Lower lobe of right lung (tissue), 2 donors: Measurements from ENCODE around the gene ABCD1. TPM values are rescaled to one million over a fixed set of nuclear protein-coding genes. Genes with fewer than 3 reads are reported as not detected.
"Not testable (repeated sequence)": the region's sequence is repeated elsewhere in the genome, so short reads cannot be mapped to it uniquely, and the experiment has no call there.

Experiments used
- ATAC-seq, 2 donors: fragments of 200-7000 bp; cut with Tn5 transposase; one replicate each; pipeline ENCODE4 v1.9.1; 2020 to 2022; ENCODE audit warnings: mild to moderate bottlenecking in 2 of 2, moderate library complexity in 2 of 2
- DNase-seq: peaks from one replicate; pipeline ENCODE4 v3.0.0-alpha.2; 2020
- H3K27ac ChIP-seq: fragments of 200-600 bp; one replicate; pipeline ENCODE4 v1.8.0; 2022
- H3K27me3 ChIP-seq: fragments of 200-600 bp; one replicate; pipeline ENCODE4 v1.8.0; 2022; ENCODE audit warnings: low read depth
- H3K36me3 ChIP-seq: fragments of 200-600 bp; one replicate; pipeline ENCODE4 v1.8.0; 2022; ENCODE audit warnings: mild to moderate bottlenecking
- H3K4me1 ChIP-seq: fragments of 200-600 bp; one replicate; pipeline ENCODE4 v1.8.0; 2022
- H3K4me3 ChIP-seq: fragments of 200-600 bp; one replicate; pipeline ENCODE4 v1.8.0; 2022; ENCODE audit warnings: mild to moderate bottlenecking
- H3K9me3 ChIP-seq: fragments of 200-600 bp; one replicate; pipeline ENCODE4 v1.8.0; 2022
- intact Hi-C: fragments of 100-400 bp; cut with DNase I; formaldehyde crosslinking; loops from one replicate; pipeline ENCODE4 v1.11.0; 2022
- long read RNA-seq: library from polyadenylated mRNA; unstranded; transcript quantifications from one replicate; pipeline ENCODE4 v2.0.0, GENCODE V29; 2021
- total RNA-seq: library from RNA; stranded (reverse); fragmentation: NEBNext Ultra II Directional; extraction: Animal tissue kit (Norgen Biotek cat#: 25700); gene quantifications from one replicate; pipeline ENCODE4 v1.2.1, GENCODE V29; 2021
- TF ChIP-seq, protein P1 (sequence below): fragments of 200-600 bp; IDR thresholded peaks from one replicate; pipeline ENCODE4 v1.8.0; 2022; ENCODE audit warnings: antibody characterized with exemption, mild to moderate bottlenecking
- donor health status: DM: no; HTN: yes; CAD: no; lungs with severe emphysema.

The ABCD1 gene
- 14.5 TPM for total RNA-seq
- long read RNA-seq, transcript ABCD1-201 (10 exons, 3,664 nt), result major isoform, 6 of 12 reads
- long read RNA-seq, partial matches to known transcripts, result 3 of 12 reads
- long read RNA-seq, other reads (novel, unspliced or antisense), result 3 of 12 reads

- peaks cover 48% of the 10 kb centered on the region for H3K4me1 ChIP-seq
- TF ChIP-seq, protein P1, sequence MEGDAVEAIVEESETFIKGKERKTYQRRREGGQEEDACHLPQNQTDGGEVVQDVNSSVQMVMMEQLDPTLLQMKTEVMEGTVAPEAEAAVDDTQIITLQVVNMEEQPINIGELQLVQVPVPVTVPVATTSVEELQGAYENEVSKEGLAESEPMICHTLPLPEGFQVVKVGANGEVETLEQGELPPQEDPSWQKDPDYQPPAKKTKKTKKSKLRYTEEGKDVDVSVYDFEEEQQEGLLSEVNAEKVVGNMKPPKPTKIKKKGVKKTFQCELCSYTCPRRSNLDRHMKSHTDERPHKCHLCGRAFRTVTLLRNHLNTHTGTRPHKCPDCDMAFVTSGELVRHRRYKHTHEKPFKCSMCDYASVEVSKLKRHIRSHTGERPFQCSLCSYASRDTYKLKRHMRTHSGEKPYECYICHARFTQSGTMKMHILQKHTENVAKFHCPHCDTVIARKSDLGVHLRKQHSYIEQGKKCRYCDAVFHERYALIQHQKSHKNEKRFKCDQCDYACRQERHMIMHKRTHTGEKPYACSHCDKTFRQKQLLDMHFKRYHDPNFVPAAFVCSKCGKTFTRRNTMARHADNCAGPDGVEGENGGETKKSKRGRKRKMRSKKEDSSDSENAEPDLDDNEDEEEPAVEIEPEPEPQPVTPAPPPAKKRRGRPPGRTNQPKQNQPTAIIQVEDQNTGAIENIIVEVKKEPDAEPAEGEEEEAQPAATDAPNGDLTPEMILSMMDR, result no peak
- ATAC-seq (peak; percentile 89 to 92), DNase-seq (peak; percentile 90)
- H3K27ac ChIP-seq, result peak within 1 kb of the TSS; percentile 88
- H3K4me3 ChIP-seq, result peak within 1 kb of the TSS; percentile 72
- peaks cover 15% of the 10 kb centered on the region for H3K36me3 ChIP-seq
- no peaks in the 10 kb centered on the region for H3K9me3 ChIP-seq
- intact Hi-C loops, result no loop called here
- no peaks in the 10 kb centered on the region for H3K27me3 ChIP-seq
Measured at GRCh38 chrX:153724252-153725038, at the start of gene ABCD1, which contains the start of gene BCAP31. Gene ABCD1, plus strand, starts transcription at chrX:153724856. Its CDS starts 411 bp downstream, at chrX:153725267. Gene BCAP31, minus strand, starts transcription at chrX:153724387. Its CDS starts 1,143 bp downstream, at chrX:153723244.

GRCh38 chrX:153681175-153681574 is 43.5 kb upstream of the ABCD1 start:
- H3K27me3 ChIP-seq, result no peaks in the 10 kb centered on the region
- H3K9me3 ChIP-seq, result no peaks in the 10 kb centered on the region
- no peak for ATAC-seq
- intact Hi-C loops, result no loop called here
- no peaks in the 10 kb centered on the region for H3K36me3 ChIP-seq
- H3K27ac ChIP-seq, result no peak overlapping the region
- H3K4me3 ChIP-seq, result no peak overlapping the region
- no peak for DNase-seq
- TF ChIP-seq, protein P1, result no peak
- H3K4me1 ChIP-seq, result no peaks in the 10 kb centered on the region

DNA sequence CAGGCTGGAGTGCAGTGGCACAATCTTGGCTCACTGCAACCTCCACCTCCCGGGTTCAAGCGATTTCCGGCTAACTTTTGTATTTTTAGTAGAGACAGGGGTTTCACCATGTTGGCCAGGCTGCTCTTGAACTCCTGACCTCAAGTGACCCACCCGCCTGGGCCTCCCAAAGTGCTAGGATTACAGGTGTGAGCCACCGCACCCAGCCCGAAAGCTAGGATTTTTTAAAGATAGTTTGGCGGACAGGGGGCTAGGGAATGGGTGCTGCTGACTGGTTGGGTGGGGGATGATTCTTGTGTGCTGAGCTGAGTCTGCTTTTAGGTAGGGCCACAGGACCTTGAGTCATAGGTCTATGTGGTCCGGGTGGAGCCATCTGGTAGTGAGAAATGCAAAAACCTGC is 41.2 kb upstream of the ABCD1 start:
- intact Hi-C loops, H3K9me3 ChIP-seq, ATAC-seq, DNase-seq, H3K4me3 ChIP-seq, H3K4me1 ChIP-seq, H3K36me3 ChIP-seq, H3K27me3 ChIP-seq, H3K27ac ChIP-seq: not testable (repeated sequence)

GRCh38 chrX:153684467-153685155 is 40.0 kb upstream of the ABCD1 start:
- DNase-seq, result no peak
- Histone ChIP-seq H3K4me3 (no peak overlapping the region), H3K4me1 (no peaks in the 10 kb centered on the region), H3K27me3 (no peaks in the 10 kb centered on the region), H3K9me3 (no peaks in the 10 kb centered on the region), H3K27ac (no peak overlapping the region), H3K36me3 (no peaks in the 10 kb centered on the region)
- intact Hi-C loops, result no loop called here
- TF ChIP-seq, protein P1, result no peak
- no peak for ATAC-seq

DNA sequence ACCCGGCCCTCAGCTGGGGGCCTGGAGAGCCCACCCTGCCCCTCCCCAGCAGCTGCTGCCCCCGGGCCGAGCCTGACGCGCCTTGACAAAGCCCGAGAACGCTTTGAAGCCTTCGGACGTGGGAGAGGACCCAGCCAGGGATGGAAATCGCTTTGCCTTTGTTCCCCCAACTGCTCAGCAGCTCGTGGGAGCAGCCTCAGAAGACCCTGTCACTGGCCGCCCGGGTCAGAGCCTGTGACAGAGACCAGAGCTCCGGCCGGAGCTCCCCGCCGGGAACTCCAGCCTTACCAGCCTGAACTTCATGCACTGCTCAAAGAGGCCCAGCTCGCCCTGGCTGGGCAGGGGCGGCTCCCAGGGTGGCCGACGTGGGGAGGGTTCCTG is 39.5 kb upstream of the ABCD1 start:
- Histone ChIP-seq H3K27ac (no peak overlapping the region), H3K4me1 (no peaks in the 10 kb centered on the region), H3K4me3 (no peak overlapping the region), H3K36me3 (no peaks in the 10 kb centered on the region), H3K9me3 (no peaks in the 10 kb centered on the region), H3K27me3 (no peaks in the 10 kb centered on the region)
- intact Hi-C loops, result no loop called here
- TF ChIP-seq, protein P1, result no peak
- ATAC-seq (no peak), DNase-seq (no peak)
